Erythroblast (primary cell): ENCODE results near the gene ARHGDIA.

Experiments used
- GATA1 ChIP-seq: IDR thresholded peaks from 2 replicates; pipeline ENCODE4 v1.6.1; 2011; ENCODE audit warnings: low read depth, mild to moderate bottlenecking, control low read depth, low read length, moderate library complexity
- POLR2A ChIP-seq: IDR thresholded peaks from 2 replicates; pipeline ENCODE4 v1.6.1; 2011; ENCODE audit warnings: mild to moderate bottlenecking, low read length

DNA sequence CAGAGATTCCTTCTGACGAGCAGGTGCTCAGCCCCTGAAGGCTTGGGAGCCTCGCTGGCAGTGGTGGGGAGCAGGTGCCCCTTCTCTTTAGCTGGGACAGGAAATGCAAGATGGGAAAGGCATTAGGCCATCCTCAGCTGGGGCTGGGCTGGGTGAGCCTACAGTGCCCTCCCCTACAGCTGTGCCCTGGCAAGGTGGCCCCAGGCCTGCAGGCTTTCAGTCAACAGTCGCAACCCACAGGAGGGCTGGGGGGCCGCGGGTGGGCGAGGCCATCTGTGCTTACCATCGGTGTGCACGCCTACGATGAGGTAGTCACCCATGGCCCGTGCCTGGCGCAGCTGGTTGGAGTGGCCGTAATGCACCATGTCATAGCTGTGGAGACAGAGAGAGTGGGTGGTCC lies 38.1 kb upstream of the ARHGDIA start:
- TF ChIP-seq POLR2A (no peak), GATA1 (no peak)
